Heart left ventricle (tissue), 13 donors: ENCODE results near the gene SPIN1.
"Not testable (repeated sequence)": the region's sequence is repeated elsewhere in the genome, so short reads cannot be mapped to it uniquely, and the experiment has no call there.

Experiments
- CTCF ChIP-seq, 12 donors: fragments of 200-600 bp; sonication (generic) in 4 of 12; IDR thresholded peaks; one replicate each; pipeline versions ENCODE4 v1.5.0 to v1.8.0; 2018 to 2022; ENCODE audit warnings: antibody characterized with exemption in 12 of 12, mild to moderate bottlenecking in 5 of 12
- POLR2A ChIP-seq, 2 donors: fragments of 450-650 bp; IDR thresholded peaks; one replicate each; pipeline ENCODE4 v1.6.1; 2017; ENCODE audit warnings: antibody characterized with exemption in 2 of 2, mild to moderate bottlenecking in 2 of 2, moderate library complexity in 2 of 2
- donor health status: ischemic (EF 13 %, LVEDD 7.1; RV severe dilation, severe dysfunction).
- donor health status: DM: no; HTN: yes; CAD: no.
- donor health status: DM: no; HTN: no; CAD: no.
- donor health status: ischemic (EF 25% LVEDD 6.9; RV normal size, moderate dysfunction).
- donor health status: ischemic (EF 25% LVEDD 5.7; RV mildly dilated, moderate dysfunction).
- donor health status: ischemic (EF 35%, LVEDD 5.7; RV mildly dilated, moderate dysfunction).
- donor health status: nonischemic (EF 11% LVEDD 7.7; RV severe dilation, severe dysfunction).
- donor health status: DM: yes; HTN: yes; CAD: no.
- donor health status: PGD.
- donor health status: ischemic (EF 29% LVEDD 5.4; RV normal size, mild dysfunction).
- donor health status: nonischemic (EF 23%, LVEDD 6.1; RV moderate dilation, normal function).

GRCh38 chr9:88386137-88386536 is 2.1 kb upstream of the SPIN1 start:
- not testable (repeated sequence) for TF ChIP-seq CTCF, POLR2A (IDR thresholded peaks at IDR 0.05)
